MM.1S (cell line): ENCODE results near the gene CNOT6.

Experiments used
- DNase-seq: peaks from one replicate; pipeline ENCODE4 v3.0.0-alpha.2; 2015
- H2AFZ ChIP-seq: fragments of 300-600 bp; sonication (generic); 2 replicates; pipeline ENCODE4 v1.6.0; 2016; ENCODE audit warnings: antibody characterized with exemption, low read length
- H3F3A ChIP-seq: fragments of 300-600 bp; sonication (generic); 2 replicates; pipeline ENCODE4 v1.6.1; 2016; ENCODE audit warnings: mild to moderate bottlenecking, antibody characterized with exemption, low read length, moderate library complexity, mixed read lengths; ENCODE audit not compliant: insufficient read depth
- H3K27ac ChIP-seq: fragments of 300-600 bp; sonication (generic); 2 replicates; pipeline ENCODE4 v1.5.1; 2016; ENCODE audit warnings: mild to moderate bottlenecking, low read length
- H3K27me3 ChIP-seq: fragments of 300-600 bp; sonication (generic); replicated peaks from 2 replicates; pipeline ENCODE4 v1.6.0; 2016; ENCODE audit warnings: low read length; ENCODE audit not compliant: insufficient read depth
- H3K36me3 ChIP-seq: fragments of 300-600 bp; sonication (generic); replicated peaks from 2 replicates; pipeline ENCODE4 v1.6.1; 2016; ENCODE audit warnings: mild to moderate bottlenecking, low read length, mixed read lengths; ENCODE audit not compliant: insufficient read depth
- H3K4me1 ChIP-seq: fragments of 300-600 bp; sonication (generic); 2 replicates; pipeline ENCODE4 v1.6.1; 2016; ENCODE audit warnings: low read length, mixed read lengths
- H3K4me2 ChIP-seq: fragments of 300-600 bp; sonication (generic); 2 replicates; pipeline ENCODE4 v1.6.0; 2016; ENCODE audit warnings: low read depth, low read length
- H3K4me3 ChIP-seq: fragments of 300-600 bp; sonication (generic); 2 replicates; pipeline ENCODE4 v1.5.1; 2016; ENCODE audit warnings: low read length, mixed read lengths
- H3K79me2 ChIP-seq: fragments of 300-600 bp; sonication (generic); 2 replicates; pipeline ENCODE4 v1.6.1; 2016; ENCODE audit warnings: mixed run types, low read length, mixed read lengths
- H3K9ac ChIP-seq: fragments of 300-600 bp; sonication (generic); 2 replicates; pipeline ENCODE4 v1.6.1; 2016; ENCODE audit warnings: low read length, mixed read lengths
- H3K9me2 ChIP-seq: fragments of 300-600 bp; sonication (generic); replicated peaks from 2 replicates; pipeline ENCODE4 v1.6.1; 2016; ENCODE audit warnings: mild to moderate bottlenecking, low read length, mixed read lengths; ENCODE audit not compliant: insufficient read depth
- H3K9me3 ChIP-seq: fragments of 300-600 bp; sonication (generic); replicated peaks from 2 replicates; pipeline ENCODE4 v1.6.1; 2016; ENCODE audit warnings: mild to moderate bottlenecking, low read length, mixed read lengths; ENCODE audit not compliant: insufficient read depth
- H4K20me1 ChIP-seq: fragments of 300-600 bp; sonication (generic); 2 replicates; pipeline ENCODE4 v1.6.1; 2016; ENCODE audit warnings: mild to moderate bottlenecking, low read length, moderate library complexity, mixed read lengths; ENCODE audit not compliant: insufficient read depth
- CTCF ChIP-seq: fragments of 300-600 bp; sonication (generic); IDR thresholded peaks from 2 replicates; pipeline ENCODE4 v1.5.1; 2016; ENCODE audit warnings: antibody characterized with exemption, low read length, mixed read lengths
- EZH2 ChIP-seq: fragments of 300-600 bp; sonication (generic); optimal IDR thresholded peaks from 2 replicates; pipeline ENCODE3; 2017; ENCODE audit warnings: low read depth, mild to moderate bottlenecking, antibody characterized with exemption, low read length, mixed read lengths
- EZH2phosphoT487 ChIP-seq: fragments of 300-600 bp; sonication (generic); IDR thresholded peaks from 2 replicates; pipeline ENCODE4 v1.6.1; 2018; ENCODE audit warnings: antibody characterized with exemption, low read length

Gene CNOT6

DNA sequence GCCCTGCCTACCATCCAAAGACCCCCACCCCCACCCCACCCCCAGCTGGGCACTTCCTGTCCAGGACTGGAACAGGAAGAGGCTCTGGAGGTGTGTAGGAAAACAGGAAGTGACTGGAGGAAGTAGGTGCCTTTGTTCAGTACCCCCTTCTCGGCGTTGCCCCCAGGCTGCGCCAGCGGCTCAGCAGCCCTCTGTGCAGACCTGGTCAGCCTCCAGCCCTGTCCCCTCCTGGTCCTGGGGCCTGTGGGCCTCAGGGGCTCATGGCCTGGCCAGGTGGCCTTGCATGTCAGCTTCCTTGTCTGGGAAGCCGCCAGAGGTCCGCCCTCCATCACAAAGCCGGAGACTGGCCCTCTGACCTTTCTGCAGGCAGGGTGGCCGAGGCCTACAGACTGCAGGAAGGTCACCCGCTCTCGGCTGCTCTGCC is 129.2 kb downstream of the CNOT6 start:
- DNase-seq: no peak
- peaks cover 47% of the 10 kb centered on the region for H3K27me3 ChIP-seq

GRCh38 chr5:180623844-180624243 is 129.7 kb downstream of the CNOT6 start:
- Histone ChIP-seq H3K9me3 (no peaks in the 10 kb centered on the region), H3K9me2 (no peaks in the 10 kb centered on the region), H3K4me1 (no peaks in the 10 kb centered on the region), H3K4me3 (no peak overlapping the region), H3K4me2 (no peak overlapping the region), H3K27me3 (peaks cover 51% of the 10 kb centered on the region), H3F3A (no peaks in the 10 kb centered on the region), H3K9ac (no peak overlapping the region), H3K79me2 (no peaks in the 10 kb centered on the region), H3K36me3 (no peaks in the 10 kb centered on the region), H4K20me1 (no peaks in the 10 kb centered on the region), H3K27ac (no peak overlapping the region), H2AFZ (0 out of 2 replicates have a peak overlapping the region, but pooled peaks have one; percentile 11)
- TF ChIP-seq EZH2: no peak
- no peak for TF ChIP-seq CTCF
- TF ChIP-seq EZH2phosphoT487: no peak
- no peak for DNase-seq

More for the DNA sequence above, 129.2 kb downstream of the CNOT6 start:
- Histone ChIP-seq H2AFZ (0 out of 2 replicates have a peak overlapping the region, but pooled peaks have one; percentile 11), H3F3A (no peaks in the 10 kb centered on the region), H3K27ac (no peak overlapping the region), H3K4me3 (no peak overlapping the region), H3K9ac (no peak overlapping the region), H3K79me2 (no peaks in the 10 kb centered on the region), H3K36me3 (no peaks in the 10 kb centered on the region), H3K9me2 (no peaks in the 10 kb centered on the region), H3K9me3 (no peaks in the 10 kb centered on the region), H3K4me2 (no peak overlapping the region), H3K4me1 (no peaks in the 10 kb centered on the region), H4K20me1 (no peaks in the 10 kb centered on the region)
- TF ChIP-seq EZH2 (no peak), CTCF (no peak), EZH2phosphoT487 (no peak)

DNA sequence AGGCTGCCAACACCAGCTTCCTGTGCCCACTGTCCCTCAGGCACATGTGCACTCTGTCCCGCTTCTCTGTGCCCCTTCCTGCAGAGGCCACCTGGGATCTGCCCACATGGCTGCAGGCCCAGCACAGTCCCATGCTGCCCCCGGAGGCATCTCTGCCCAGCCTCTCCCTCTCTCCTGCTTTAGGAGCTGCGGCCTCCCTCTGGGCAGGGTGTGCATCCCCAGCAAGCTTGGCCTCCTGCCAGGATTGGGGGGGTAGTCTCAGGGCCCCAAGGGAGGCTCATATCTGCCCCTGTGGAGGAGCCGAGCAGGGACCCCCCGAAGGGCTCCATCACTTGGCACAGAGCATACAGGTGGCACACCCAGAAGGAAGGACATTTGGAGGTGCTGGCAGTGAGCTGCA is 130.4 kb downstream of the CNOT6 start:
- Histone ChIP-seq H3K9me2 (no peaks in the 10 kb centered on the region), H3K36me3 (no peaks in the 10 kb centered on the region), H3K4me2 (no peak overlapping the region), H2AFZ (no peak overlapping the region), H3K9ac (no peak overlapping the region), H3K27me3 (peaks cover 58% of the 10 kb centered on the region), H4K20me1 (no peaks in the 10 kb centered on the region), H3K4me1 (no peaks in the 10 kb centered on the region), H3K27ac (no peak overlapping the region), H3F3A (no peaks in the 10 kb centered on the region), H3K4me3 (no peak overlapping the region), H3K9me3 (no peaks in the 10 kb centered on the region), H3K79me2 (no peaks in the 10 kb centered on the region)
- DNase-seq: no peak
- no peak for TF ChIP-seq CTCF
- TF ChIP-seq EZH2phosphoT487: no peak
- no peak for TF ChIP-seq EZH2
